H1 (cell line): ENCODE results near the gene GANAB. TPM values are rescaled to one million over a fixed set of nuclear protein-coding genes. Genes with fewer than 3 reads are reported as not detected.

Experiments used
- CTCF ChIA-PET: fragments of 300-600 bp; sonication (Branson Sonifier 250); formaldehyde crosslinking; loops from one replicate; lab custom pipeline; 2021; ENCODE audit not compliant: partially characterized antibody; lab: Charles Lee
- POLR2A ChIA-PET: fragments of 300-600 bp; sonication (Branson Sonifier 250); formaldehyde crosslinking; loops from one replicate; lab custom pipeline; 2021; ENCODE audit warnings: inconsistent platforms; ENCODE audit not compliant: partially characterized antibody; lab: Charles Lee
- DNase-seq, 2 experiments: peaks; one replicate each; pipeline versions ENCODE4 v3.0.0 to v3.0.0-alpha.2; 2010 to 2022; ENCODE audit warnings: low spot score in 2 of 2, low read depth in 1 of 2, mixed read lengths in 1 of 2
- FAIRE-seq: peaks from 2 replicates; lab custom pipeline; 2011; peaks lifted over from hg19 to GRCh38; lab: Jason Lieb, UNC
- H2AFZ ChIP-seq: 2 replicates; pipeline ENCODE4 v1.8.1; 2012; ENCODE audit warnings: low read length, inconsistent platforms
- H2AK5ac ChIP-seq: 2 replicates; pipeline ENCODE4 v1.6.1; 2013; ENCODE audit warnings: low read depth, low read length
- H2BK120ac ChIP-seq: replicated peaks from 2 replicates; pipeline ENCODE3; 2013; ENCODE audit warnings: low read depth, low read length, inconsistent platforms
- H2BK12ac ChIP-seq: 2 replicates; pipeline ENCODE4 v1.6.1; 2013; ENCODE audit warnings: low read depth, low read length
- H2BK15ac ChIP-seq: 2 replicates; pipeline ENCODE4 v1.6.1; 2013; ENCODE audit warnings: low read length
- H2BK20ac ChIP-seq: 2 replicates; pipeline ENCODE4 v1.6.1; 2013; ENCODE audit warnings: low read length
- H2BK5ac ChIP-seq: 2 replicates; pipeline ENCODE4 v1.6.1; 2013; ENCODE audit warnings: low read depth, low read length
- H3K14ac ChIP-seq: 2 replicates; pipeline ENCODE4 v1.6.1; 2013; ENCODE audit warnings: inconsistent platforms; ENCODE audit not compliant: insufficient read length
- H3K18ac ChIP-seq: 2 replicates; pipeline ENCODE4 v1.6.1; 2013; ENCODE audit warnings: low read length; ENCODE audit errors: extremely low read depth
- H3K23ac ChIP-seq: 2 replicates; pipeline ENCODE4 v1.6.1; 2013; ENCODE audit warnings: inconsistent platforms; ENCODE audit not compliant: insufficient read length
- H3K23me2 ChIP-seq: 2 replicates; pipeline ENCODE4 v1.6.1; 2013; ENCODE audit warnings: low read depth, low read length
- H3K27ac ChIP-seq: 2 replicates; pipeline ENCODE4 v1.6.1; 2011; ENCODE audit warnings: low read depth, low read length, inconsistent platforms
- H3K27me3 ChIP-seq, 4 experiments: replicated peaks in 1 of 4; 1 replicate in 1 of 4; 2 replicates in 3 of 4; pipeline versions ENCODE4 v1.6.1 to v1.8.1; 2011 to 2013; ENCODE audit warnings: low read length in 3 of 4, mild to moderate bottlenecking in 3 of 4, inconsistent platforms in 2 of 4, mixed read lengths in 2 of 4, moderate library complexity in 1 of 4; ENCODE audit not compliant: control insufficient read depth in 3 of 4, insufficient read depth in 3 of 4; ENCODE audit errors: extremely low read depth in 1 of 4
- H3K36me3 ChIP-seq, 4 experiments: 2 replicates each; pipeline versions ENCODE4 v1.6.1 to v1.8.1; 2011 to 2013; ENCODE audit warnings: mild to moderate bottlenecking in 4 of 4, low read length in 3 of 4, moderate library complexity in 2 of 4, control low read depth in 1 of 4, inconsistent platforms in 1 of 4; ENCODE audit not compliant: insufficient read depth in 4 of 4, control insufficient read depth in 2 of 4
- H3K4ac ChIP-seq: replicated peaks from 2 replicates; pipeline ENCODE3; 2013; ENCODE audit warnings: low read length, low read depth, mixed read lengths, inconsistent platforms; ENCODE audit not compliant: insufficient read length
- H3K4me1 ChIP-seq, 4 experiments: replicated peaks in 1 of 4; 1 replicate in 1 of 4; 2 replicates in 3 of 4; pipeline versions ENCODE4 v1.6.1 to v1.8.1; 2011 to 2013; ENCODE audit warnings: low read length in 3 of 4, inconsistent platforms in 2 of 4, mixed read lengths in 1 of 4; ENCODE audit not compliant: insufficient read depth in 4 of 4, control insufficient read depth in 3 of 4
- H3K4me2 ChIP-seq, 2 experiments: 2 replicates each; pipeline versions ENCODE4 v1.6.1 to v1.8.1; 2011 to 2013; ENCODE audit warnings: low read depth in 2 of 2, low read length in 2 of 2, control low read depth in 1 of 2, inconsistent platforms in 1 of 2, mild to moderate bottlenecking in 1 of 2; ENCODE audit not compliant: insufficient read depth in 1 of 2
- H3K4me3 ChIP-seq, 4 experiments: fragments of 200-600, 300-600 bp in 1 of 4; sonication (generic), shearing (Covaris generic), sonication (Bioruptor Twin) in 1 of 4; 2 replicates each; pipeline versions ENCODE4 v1.5.1 to v1.8.1; 2011 to 2016; ENCODE audit warnings: low read length in 4 of 4, low read depth in 3 of 4, control low read depth in 2 of 4, inconsistent platforms in 2 of 4, mild to moderate bottlenecking in 2 of 4, mixed read lengths in 1 of 4, moderate library complexity in 1 of 4; ENCODE audit not compliant: insufficient read depth in 2 of 4; ENCODE audit errors: extremely low read depth in 1 of 4
- H3K56ac ChIP-seq: replicated peaks from 2 replicates; pipeline ENCODE3; 2013; ENCODE audit warnings: low read depth, mild to moderate bottlenecking, mixed read lengths, low read length, inconsistent platforms; ENCODE audit not compliant: insufficient read length
- H3K79me1 ChIP-seq: 2 replicates; pipeline ENCODE4 v1.6.1; 2013; ENCODE audit warnings: low read depth, low read length, control low read depth
- H3K79me2 ChIP-seq, 2 experiments: 2 replicates each; pipeline versions ENCODE4 v1.6.1 to v1.8.1; 2012 to 2013; ENCODE audit warnings: low read length in 2 of 2, mild to moderate bottlenecking in 2 of 2, inconsistent platforms in 1 of 2; ENCODE audit not compliant: insufficient read depth in 2 of 2, control insufficient read depth in 1 of 2
- H3K9ac ChIP-seq, 4 experiments: replicated peaks in 1 of 4; 1 replicate in 1 of 4; 2 replicates in 3 of 4; pipeline versions ENCODE4 v1.6.1 to v1.8.1; 2011 to 2013; ENCODE audit warnings: low read depth in 3 of 4, low read length in 3 of 4, control low read depth in 2 of 4, mild to moderate bottlenecking in 2 of 4, moderate library complexity in 2 of 4, inconsistent platforms in 1 of 4; ENCODE audit errors: extremely low read depth in 1 of 4
- H3K9me3 ChIP-seq, 2 experiments: 2 replicates each; pipeline versions ENCODE4 v1.6.1 to v1.8.1; 2012 to 2013; ENCODE audit warnings: mild to moderate bottlenecking in 2 of 2, moderate library complexity in 2 of 2, control low read depth in 1 of 2, inconsistent platforms in 1 of 2, low read depth in 1 of 2, low read length in 1 of 2, mixed read lengths in 1 of 2; ENCODE audit not compliant: insufficient read depth in 2 of 2
- H4K20me1 ChIP-seq, 2 experiments: replicated peaks in 1 of 2; 2 replicates each; pipeline versions ENCODE3 to v1.8.1; 2011 to 2013; ENCODE audit warnings: inconsistent platforms in 2 of 2, low read length in 2 of 2, mild to moderate bottlenecking in 1 of 2; ENCODE audit not compliant: insufficient read depth in 2 of 2, control insufficient read depth in 1 of 2
- H4K5ac ChIP-seq: 2 replicates; pipeline ENCODE4 v1.6.1; 2013; ENCODE audit warnings: low read length, low read depth, mixed read lengths, inconsistent platforms; ENCODE audit not compliant: insufficient read length
- H4K8ac ChIP-seq: 2 replicates; pipeline ENCODE4 v1.8.0; 2013; ENCODE audit warnings: mild to moderate bottlenecking, moderate library complexity, low read length, inconsistent platforms; ENCODE audit not compliant: insufficient read depth; ENCODE audit errors: extremely low read depth
- H4K91ac ChIP-seq: replicated peaks from 2 replicates; pipeline ENCODE3; 2013; ENCODE audit warnings: low read length, mixed read lengths, inconsistent platforms; ENCODE audit not compliant: insufficient read length
- ASH2L ChIP-seq: fragments of 200-600, 300-600 bp; sonication (generic); IDR thresholded peaks from one replicate; pipeline ENCODE4 v1.7.1; 2017; ENCODE audit warnings: low read length
- CHD2 ChIP-seq: IDR thresholded peaks from 2 replicates; pipeline ENCODE4 v1.6.1; 2012; ENCODE audit warnings: low read length, improper control_type of control experiment
- EP300 ChIP-seq, 2 experiments: IDR thresholded peaks; 1 replicate in 1 of 2; 2 replicates in 1 of 2; pipeline ENCODE4 v1.6.1; 2011 to 2012; ENCODE audit warnings: low read depth in 2 of 2, low read length in 2 of 2, mild to moderate bottlenecking in 2 of 2, borderline replicate concordance in 1 of 2, inconsistent platforms in 1 of 2, moderate library complexity in 1 of 2
- HDAC6 ChIP-seq: IDR thresholded peaks from one replicate; pipeline ENCODE4 v1.7.1; 2012; ENCODE audit warnings: low read depth, mild to moderate bottlenecking, inconsistent platforms, low read length, moderate library complexity
- JUND ChIP-seq: IDR thresholded peaks from 2 replicates; pipeline ENCODE4 v1.6.1; 2011; ENCODE audit warnings: mild to moderate bottlenecking, improper control_type of control experiment, low read length
- KDM4A ChIP-seq: IDR thresholded peaks from one replicate; pipeline ENCODE4 v1.7.1; 2012; ENCODE audit warnings: low read depth, mild to moderate bottlenecking, moderate library complexity, low read length, inconsistent platforms; ENCODE audit not compliant: severe bottlenecking
- PHF8 ChIP-seq: fragments of 200-600 bp; sonication (generic); conservative IDR thresholded peaks from 2 replicates; pipeline ENCODE4 v1.7.1; 2012; ENCODE audit warnings: low read depth, mild to moderate bottlenecking, inconsistent platforms, low read length, moderate library complexity
- SIX5 ChIP-seq: IDR thresholded peaks from 2 replicates; pipeline ENCODE4 v1.6.1; 2011; ENCODE audit warnings: mild to moderate bottlenecking, low read depth, low read length
- SP1 ChIP-seq: IDR thresholded peaks from 2 replicates; pipeline ENCODE4 v1.6.1; 2011; ENCODE audit warnings: low read depth, low read length
- TAF1 ChIP-seq: IDR thresholded peaks from 2 replicates; pipeline ENCODE4 v1.6.1; 2011; ENCODE audit warnings: mild to moderate bottlenecking, low read depth, low read length
- TBP ChIP-seq: IDR thresholded peaks from 2 replicates; pipeline ENCODE4 v1.6.1; 2011; ENCODE audit warnings: low read depth, low read length, improper control_type of control experiment
- WGBS, 2 experiments: shearing (Covaris generic) in 1 of 2; methylation state at CpG; one replicate each; pipeline versions ENCODE4 v1.1.6 to v1.1.7; 2013 to 2015; ENCODE audit warnings: low lambda C conversion rate in 2 of 2, mixed read lengths in 2 of 2, inconsistent platforms in 1 of 2, low coverage in 1 of 2, missing lambda C conversion rate in 1 of 2; ENCODE audit not compliant: insufficient replicate concordance in 2 of 2, insufficient coverage in 1 of 2, insufficient read length in 1 of 2; ENCODE audit errors: extremely low coverage in 1 of 2, missing lambda C conversion rate in 1 of 2; 5-methylcytosine and 5-hydroxymethylcytosine counted together
- polyA plus RNA-seq, 7 experiments: library from polyadenylated mRNA; depleted of rRNA in 3 of 7; stranded (reverse) in 5 of 7; unstranded in 2 of 7; fragments of >200 nt in 5 of 7; fragments of 200-250 nt in 2 of 7; gene quantifications; 1 replicate in 5 of 7; 2 replicates in 1 of 7; 4 replicates in 1 of 7; pipeline versions ENCODE4 v1.2.1 to v1.2.3, GENCODE V29; 2011 to 2013; ENCODE audit warnings: missing spikeins in 2 of 7, mixed read lengths in 2 of 7
- total RNA-seq: library from RNA; stranded (reverse); fragmentation: NEBNext Ultra II Directional; extraction: Animal tissue kit (Norgen Biotek cat#: 25700); gene quantifications from 2 replicates; pipeline ENCODE4 v1.2.1, GENCODE V29; 2021

Gene GANAB
- total and polyA plus RNA-seq, 2 of the 8 experiments (the other 6 are each of a cell fraction or from before 2014, with no cell fraction given) = 289 to 330 TPM

DNA sequence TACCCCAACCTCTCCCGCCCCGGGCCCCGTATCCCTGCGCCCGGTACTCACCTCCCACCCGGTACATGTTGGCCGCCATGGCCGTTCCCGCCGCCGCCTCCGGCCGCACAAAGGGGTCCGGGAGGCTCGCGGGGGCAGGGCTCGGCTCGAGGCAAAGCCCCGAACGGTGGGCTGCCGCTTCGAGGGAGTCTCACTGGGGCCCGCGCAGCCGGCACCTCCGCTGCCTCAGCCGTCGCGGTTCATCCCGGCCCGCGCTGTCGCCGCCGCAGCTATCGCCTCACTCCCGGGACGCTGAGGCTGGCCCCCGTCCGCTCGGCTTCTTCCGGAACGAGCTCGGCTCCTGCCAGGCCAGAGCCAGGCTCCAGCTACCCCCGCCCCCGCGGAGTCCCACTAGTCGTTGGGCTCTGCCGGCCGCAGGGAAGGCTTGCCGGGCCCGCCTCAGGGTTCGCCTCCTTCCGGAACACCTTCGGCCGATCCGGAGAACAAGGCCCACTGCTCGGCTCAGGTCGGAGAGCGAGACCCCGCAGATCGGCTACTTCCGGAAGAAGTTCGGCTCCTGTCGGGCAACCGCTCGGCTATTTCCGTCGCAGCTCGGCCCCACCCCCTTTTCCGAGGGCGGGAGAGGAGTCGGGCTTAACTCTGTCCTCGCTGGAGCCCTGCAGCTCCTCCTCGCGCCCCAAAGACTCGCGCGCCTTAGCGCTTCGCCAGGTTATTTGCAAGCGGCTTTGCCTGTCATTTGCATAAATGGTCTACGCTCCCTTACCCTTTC, 44.9 kb downstream of the GANAB start, which contains the start of gene MTA2:
Gene MTA2, minus strand, starts transcription at position 494 of the 769 bp plus-strand sequence. Its CDS starts 415 bp downstream, at position 79.
- peak within 1 kb of the TSS; percentile 83 to 99 (median 87) for H3K9ac ChIP-seq
- H3K4me1 ChIP-seq = peaks cover 7 to 32% (median 17%) of the 10 kb centered on the region in 4 experiments
- H3K4me2 ChIP-seq = peak within 1 kb of the TSS; percentile 72 to 95
- peak within 1 kb of the TSS; percentile 14 for H3K4ac ChIP-seq
- ChIA-PET CTCF (interaction anchor here (0.9 to 2.2 kb wide), 5 partner anchors 9 to 170 kb away, joined by 3 to 24 read pairs (median 4); partner anchors contain the start of genes EEF1G, EML3, ROM1 and TUT1), POLR2A (interaction anchor here (0.6 to 12.3 kb wide), 33 partner anchors 9 to 280 kb away, joined by 3 to 235 read pairs (median 3); partner anchors contain the start of genes B3GAT3, C11orf98, CSKMT and EEF1G)
- no peak within 1 kb of the TSS for H2BK20ac ChIP-seq
- no peak within 1 kb of the TSS for H3K23ac ChIP-seq
- DNase-seq = peak; percentile 98 to 100
- H2AFZ ChIP-seq = peak within 1 kb of the TSS; percentile 27; the same call in 1 of the 2 replicates
- peaks cover 0 to 28% of the 10 kb centered on the region in 2 experiments; a peak in 2 of 4 replicates for H3K79me2 ChIP-seq
- no peak within 1 kb of the TSS for H2BK120ac ChIP-seq
- peaks cover 0 to 13% (median 11%) of the 10 kb centered on the region in 4 experiments; a peak in 6 of 7 replicates for H3K27me3 ChIP-seq
- peaks cover 17 to 20% (median 18%) of the 10 kb centered on the region in 4 experiments for H3K36me3 ChIP-seq
- 1% methylated on average over 63 of the region's 83 CpGs; no CpG with 5 or more reads in 1 of the 2 experiments for WGBS, 2 experiments
- no peaks in the 10 kb centered on the region; the same call in 1 of the 2 replicates for H3K79me1 ChIP-seq
- H3K27ac ChIP-seq = peak within 1 kb of the TSS; percentile 79
- H4K20me1 ChIP-seq = peaks cover 3 to 7% of the 10 kb centered on the region in 2 experiments
- H2AK5ac ChIP-seq = peak within 1 kb of the TSS; percentile 29; the same call in 1 of the 2 replicates
- peaks cover 17% of the 10 kb centered on the region; the same call in 1 of the 2 replicates for H3K23me2 ChIP-seq
- H2BK5ac ChIP-seq = peak within 1 kb of the TSS; percentile 75; the same call in 1 of the 2 replicates
- H3K9me3 ChIP-seq = no peaks in the 10 kb centered on the region
- H4K91ac ChIP-seq = peak within 1 kb of the TSS; percentile 38
- peak within 1 kb of the TSS; percentile 84 for H3K18ac ChIP-seq
- peak within 1 kb of the TSS; percentile 78 for H3K56ac ChIP-seq
- no peak within 1 kb of the TSS for H3K14ac ChIP-seq
- H4K8ac ChIP-seq = peak within 1 kb of the TSS; percentile 95
- peak within 1 kb of the TSS; percentile 88; the same call in 1 of the 2 replicates for H2BK15ac ChIP-seq
- peak within 1 kb of the TSS; percentile 74 to 86 (median 84) for H3K4me3 ChIP-seq
- H4K5ac ChIP-seq = peak within 1 kb of the TSS; percentile 47
- peak; percentile 81 for FAIRE-seq
- peak within 1 kb of the TSS; percentile 27; the same call in 1 of the 2 replicates for H2BK12ac ChIP-seq
- no peak for TF ChIP-seq HDAC6
- TF ChIP-seq PHF8 = peak; percentile 75
- TF ChIP-seq KDM4A = peak; percentile 41
- no peak for TF ChIP-seq EP300 (IDR thresholded peaks at IDR 0.05; ENCODE audit: borderline replicate concordance in 1 of 2, low read depth in 2 of 2, low read length in 2 of 2)
- peak; percentile 38; the same call in 1 of the 2 replicates for TF ChIP-seq TAF1
- TF ChIP-seq JUND = no peak
- TF ChIP-seq ASH2L = peak; percentile 2
- TF ChIP-seq CHD2 = peak; percentile 46; the same call in 1 of the 2 replicates
- no peak for TF ChIP-seq TBP
- 0 out of 2 replicates have a peak, but pooled peaks have one; percentile 32 for TF ChIP-seq SP1
- TF ChIP-seq SIX5 = no peak
